ENCODE results near the gene C1QA. TPM values are rescaled to one million over a fixed set of nuclear protein-coding genes. Genes with fewer than 3 reads are reported as not detected.

Gene C1QA
- total and polyA plus RNA-seq, 2 of the 4 experiments (the other 2 are of a cell fraction), result not detected

DNA sequence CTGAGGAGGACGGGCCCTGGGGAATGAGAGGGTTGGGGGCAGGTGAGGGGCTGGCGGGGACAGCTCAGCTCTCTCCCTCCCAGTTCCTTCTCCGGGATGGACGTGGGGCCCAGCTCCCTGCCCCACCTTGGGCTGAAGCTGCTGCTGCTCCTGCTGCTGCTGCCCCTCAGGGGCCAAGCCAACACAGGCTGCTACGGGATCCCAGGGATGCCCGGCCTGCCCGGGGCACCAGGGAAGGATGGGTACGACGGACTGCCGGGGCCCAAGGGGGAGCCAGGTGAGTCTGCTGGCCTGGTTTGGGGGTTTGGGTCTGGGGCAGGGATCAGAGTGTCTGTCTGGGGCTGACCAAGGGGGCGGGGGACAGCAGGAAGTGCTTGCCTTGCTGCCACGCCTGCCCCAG is 7.5 kb downstream of the C1QA start:
- H3K56ac ChIP-seq (ENCODE audit: extremely low read depth, insufficient read depth, low read length), result no peak overlapping the region
- H2AFZ ChIP-seq (replicated peaks; ENCODE audit: low read length, poor library complexity), result no peak overlapping the region
- no peaks in the 10 kb centered on the region for H3K79me1 ChIP-seq (ENCODE audit: low read depth in 1 of 2, low read length in 2 of 2)
- no peaks in the 10 kb centered on the region for H3K9me3 ChIP-seq (ENCODE audit: control insufficient read depth, insufficient read depth, low read length)
- no peaks in the 10 kb centered on the region for H3K36me3 ChIP-seq (ENCODE audit: control insufficient read depth, insufficient read depth, low read length)
- H3K4me3 ChIP-seq (ENCODE audit: insufficient read depth, low read depth, low read length), result no peak overlapping the region
- no peaks in the 10 kb centered on the region for H3K9me1 ChIP-seq (ENCODE audit: insufficient read depth, low read length)
- no peak overlapping the region for H2BK5ac ChIP-seq (ENCODE audit: low read depth, low read length, poor library complexity, severe bottlenecking)
- H3K18ac ChIP-seq (ENCODE audit: low read depth, low read length), result no peak overlapping the region
- H4K8ac ChIP-seq (ENCODE audit: low read depth in 2 of 2, low read length in 2 of 2), result no peak overlapping the region
- no peak overlapping the region for H2BK20ac ChIP-seq (ENCODE audit: low read depth, low read length)
- peaks cover 2% of the 10 kb centered on the region; the same call in 1 of the 2 replicates for H3K4me1 ChIP-seq (ENCODE audit: control insufficient read depth, insufficient read depth, low read length)
- no peak overlapping the region for H2BK120ac ChIP-seq (ENCODE audit: low read depth, low read length)
- H3K27ac ChIP-seq (ENCODE audit: insufficient read depth, low read length), result no peak overlapping the region
- H3K14ac ChIP-seq (replicated peaks; ENCODE audit: low read depth, low read length), result no peak overlapping the region
- H3K27me3 ChIP-seq (ENCODE audit: control insufficient read depth, insufficient read depth, low read length), result peaks cover 40% of the 10 kb centered on the region
- no peak overlapping the region for H4K5ac ChIP-seq (ENCODE audit: low read depth, low read length)
- POLR2A ChIA-PET (ENCODE audit: unreplicated experiment), result no interaction called here
- H2BK15ac ChIP-seq (ENCODE audit: low read depth, low read length), result no peak overlapping the region
- DNase-seq (no peak), ATAC-seq (ENCODE audit: low read depth) (no peak)
- in situ Hi-C loops (cut with MboI; ENCODE audit: low sequenced_read_pairs) (no loop called here), dilution Hi-C loops (cut with HindIII; ENCODE audit: low sequenced_read_pairs, unreplicated experiment) (no loop called here), intact Hi-C loops (cut with micrococcal nuclease) (loop anchor here (10.0 kb wide), 1 partner anchor 539 kb away; no protein-coding TSS in a partner anchor)
- CTCF ChIA-PET, result no interaction called here
- WGBS, 2 experiments (ENCODE audit: extremely low coverage in 2 of 2, insufficient read length in 1 of 2), result 53% methylated on average over 2 of the region's 12 CpGs; no CpG with 5 or more reads in 1 of the 2 experiments
- H3K4ac ChIP-seq (ENCODE audit: low read depth, low read length), result no peak overlapping the region
- TF ChIP-seq, protein P1, sequence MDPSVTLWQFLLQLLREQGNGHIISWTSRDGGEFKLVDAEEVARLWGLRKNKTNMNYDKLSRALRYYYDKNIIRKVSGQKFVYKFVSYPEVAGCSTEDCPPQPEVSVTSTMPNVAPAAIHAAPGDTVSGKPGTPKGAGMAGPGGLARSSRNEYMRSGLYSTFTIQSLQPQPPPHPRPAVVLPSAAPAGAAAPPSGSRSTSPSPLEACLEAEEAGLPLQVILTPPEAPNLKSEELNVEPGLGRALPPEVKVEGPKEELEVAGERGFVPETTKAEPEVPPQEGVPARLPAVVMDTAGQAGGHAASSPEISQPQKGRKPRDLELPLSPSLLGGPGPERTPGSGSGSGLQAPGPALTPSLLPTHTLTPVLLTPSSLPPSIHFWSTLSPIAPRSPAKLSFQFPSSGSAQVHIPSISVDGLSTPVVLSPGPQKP (IDR thresholded peaks at IDR 0.05; ENCODE audit: borderline replicate concordance, low read depth, low read length), result no peak
- TF ChIP-seq NFE2L2 (IDR thresholded peaks at IDR 0.05; ENCODE audit: low read depth, low read length), result no peak
- TF ChIP-seq BHLHE40 (IDR thresholded peaks at IDR 0.05; ENCODE audit: low read depth, low read length), result no peak
- no peak for TF ChIP-seq MXI1 (IDR thresholded peaks at IDR 0.05; ENCODE audit: borderline replicate concordance, low read depth, low read length)
- no peak for TF ChIP-seq CEBPB (IDR thresholded peaks at IDR 0.05; ENCODE audit: low read depth, low read length)
- no peak for TF ChIP-seq MAFK (IDR thresholded peaks at IDR 0.05; ENCODE audit: low read depth, low read length)
- no peak for TF ChIP-seq SMC3 (IDR thresholded peaks at IDR 0.05; ENCODE audit: low read depth, low read length)
- TF ChIP-seq POLR2A (IDR thresholded peaks at IDR 0.05; ENCODE audit: low read depth, low read length), result no peak
- TF ChIP-seq, protein P2, sequence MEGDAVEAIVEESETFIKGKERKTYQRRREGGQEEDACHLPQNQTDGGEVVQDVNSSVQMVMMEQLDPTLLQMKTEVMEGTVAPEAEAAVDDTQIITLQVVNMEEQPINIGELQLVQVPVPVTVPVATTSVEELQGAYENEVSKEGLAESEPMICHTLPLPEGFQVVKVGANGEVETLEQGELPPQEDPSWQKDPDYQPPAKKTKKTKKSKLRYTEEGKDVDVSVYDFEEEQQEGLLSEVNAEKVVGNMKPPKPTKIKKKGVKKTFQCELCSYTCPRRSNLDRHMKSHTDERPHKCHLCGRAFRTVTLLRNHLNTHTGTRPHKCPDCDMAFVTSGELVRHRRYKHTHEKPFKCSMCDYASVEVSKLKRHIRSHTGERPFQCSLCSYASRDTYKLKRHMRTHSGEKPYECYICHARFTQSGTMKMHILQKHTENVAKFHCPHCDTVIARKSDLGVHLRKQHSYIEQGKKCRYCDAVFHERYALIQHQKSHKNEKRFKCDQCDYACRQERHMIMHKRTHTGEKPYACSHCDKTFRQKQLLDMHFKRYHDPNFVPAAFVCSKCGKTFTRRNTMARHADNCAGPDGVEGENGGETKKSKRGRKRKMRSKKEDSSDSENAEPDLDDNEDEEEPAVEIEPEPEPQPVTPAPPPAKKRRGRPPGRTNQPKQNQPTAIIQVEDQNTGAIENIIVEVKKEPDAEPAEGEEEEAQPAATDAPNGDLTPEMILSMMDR (conservative IDR thresholded peaks at IDR 0.05; ENCODE audit: low read depth, low read length), result no peak
- no peak for TF ChIP-seq MAZ (IDR thresholded peaks at IDR 0.05; ENCODE audit: borderline replicate concordance, low read depth, low read length)
- TF ChIP-seq RAD21 (IDR thresholded peaks at IDR 0.05; ENCODE audit: low read length), result no peak
- no peak for TF ChIP-seq RFX5 (IDR thresholded peaks at IDR 0.05; ENCODE audit: low read depth, low read length)
- TF ChIP-seq, protein P3, sequence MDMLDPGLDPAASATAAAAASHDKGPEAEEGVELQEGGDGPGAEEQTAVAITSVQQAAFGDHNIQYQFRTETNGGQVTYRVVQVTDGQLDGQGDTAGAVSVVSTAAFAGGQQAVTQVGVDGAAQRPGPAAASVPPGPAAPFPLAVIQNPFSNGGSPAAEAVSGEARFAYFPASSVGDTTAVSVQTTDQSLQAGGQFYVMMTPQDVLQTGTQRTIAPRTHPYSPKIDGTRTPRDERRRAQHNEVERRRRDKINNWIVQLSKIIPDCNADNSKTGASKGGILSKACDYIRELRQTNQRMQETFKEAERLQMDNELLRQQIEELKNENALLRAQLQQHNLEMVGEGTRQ (IDR thresholded peaks at IDR 0.05; ENCODE audit: low read depth, low read length), result no peak
- TF ChIP-seq RCOR1 (IDR thresholded peaks at IDR 0.05; ENCODE audit: insufficient replicate concordance, low read length), result no peak
- TF ChIP-seq FOS (IDR thresholded peaks at IDR 0.05; ENCODE audit: low read depth, low read length), result no peak
- no peak for TF ChIP-seq CHD1 (IDR thresholded peaks at IDR 0.05; ENCODE audit: low read depth, low read length)
- H2AK5ac ChIP-seq (ENCODE audit: low read depth, low read length), result no peak overlapping the region
- no peak overlapping the region for H3K23ac ChIP-seq (ENCODE audit: low read depth, low read length)
- peaks cover 5% of the 10 kb centered on the region for H4K20me1 ChIP-seq (ENCODE audit: insufficient read depth, low read length)
- H3K4me2 ChIP-seq (ENCODE audit: low read depth, low read length), result no peak overlapping the region
- BruUV-seq (replicated peaks), result no TSS peak
- H4K91ac ChIP-seq (ENCODE audit: insufficient read depth, low read depth, low read length), result no peak overlapping the region
- H3K9ac ChIP-seq (ENCODE audit: low read depth, low read length), result no peak overlapping the region
- H2AK9ac ChIP-seq (replicated peaks; ENCODE audit: low read depth, low read length, poor library complexity), result no peak overlapping the region

Data from IMR-90 (cell line).